H9 (cell line): ENCODE data around the gene CDC37. TPM values are rescaled to one million over a fixed set of nuclear protein-coding genes. Genes with fewer than 3 reads are reported as not detected.
A peak's percentile ranks its signal among the peaks of the same experiment; 100 is the strongest.

Experiments
- DNase-seq: peaks from one replicate; pipeline ENCODE4 v3.0.0-alpha.2; 2017
- H2AFZ ChIP-seq: one replicate; pipeline ENCODE4 v1.6.1; 2013; ENCODE audit warnings: mild to moderate bottlenecking, low read length, control low read depth, moderate library complexity
- H2AK5ac ChIP-seq: 2 replicates; pipeline ENCODE4 v1.6.1; 2013; ENCODE audit warnings: low read length, control low read depth, mixed read lengths; ENCODE audit not compliant: insufficient read length
- H2BK120ac ChIP-seq: one replicate; pipeline ENCODE4 v1.6.1; 2013; ENCODE audit warnings: low read depth, mild to moderate bottlenecking, low read length, control low read depth, inconsistent platforms; ENCODE audit not compliant: poor library complexity, severe bottlenecking
- H2BK12ac ChIP-seq: 2 replicates; pipeline ENCODE4 v1.6.1; 2013; ENCODE audit warnings: low read length, control low read depth, mixed read lengths, low read depth; ENCODE audit not compliant: insufficient read length
- H2BK15ac ChIP-seq: 2 replicates; pipeline ENCODE4 v1.6.1; 2013; ENCODE audit warnings: low read depth, low read length, control low read depth
- H2BK20ac ChIP-seq: one replicate; pipeline ENCODE4 v1.6.1; 2013; ENCODE audit warnings: low read depth, mild to moderate bottlenecking, low read length, control low read depth, inconsistent platforms; ENCODE audit not compliant: poor library complexity, severe bottlenecking
- H2BK5ac ChIP-seq: 2 replicates; pipeline ENCODE4 v1.6.1; 2013; ENCODE audit warnings: low read length, control low read depth, mixed read lengths; ENCODE audit not compliant: insufficient read length
- H3K14ac ChIP-seq: 2 replicates; pipeline ENCODE4 v1.6.1; 2013; ENCODE audit warnings: low read length, control low read depth; ENCODE audit not compliant: insufficient read depth
- H3K18ac ChIP-seq: 2 replicates; pipeline ENCODE4 v1.6.1; 2013; ENCODE audit warnings: low read depth, mild to moderate bottlenecking, mixed read lengths, low read length, control low read depth; ENCODE audit not compliant: insufficient read length
- H3K23ac ChIP-seq: 2 replicates; pipeline ENCODE4 v1.6.1; 2013; ENCODE audit warnings: low read length, control low read depth, mixed read lengths, low read depth; ENCODE audit not compliant: insufficient read length
- H3K23me2 ChIP-seq: 2 replicates; pipeline ENCODE4 v1.6.1; 2013; ENCODE audit warnings: low read depth, mild to moderate bottlenecking, mixed read lengths, low read length, control low read depth; ENCODE audit not compliant: insufficient read length, poor library complexity, severe bottlenecking
- H3K27ac ChIP-seq: 2 replicates; pipeline ENCODE4 v1.5.1; 2013; ENCODE audit warnings: low read length, control low read depth, mixed read lengths, low read depth; ENCODE audit not compliant: insufficient read length
- H3K27me3 ChIP-seq: 2 replicates; pipeline ENCODE4 v1.6.1; 2013; ENCODE audit warnings: low read length, control low read depth, inconsistent platforms; ENCODE audit not compliant: insufficient read depth
- H3K4ac ChIP-seq: 2 replicates; pipeline ENCODE4 v1.6.1; 2013; ENCODE audit warnings: low read depth, mild to moderate bottlenecking, control low read depth, inconsistent platforms, low read length, moderate library complexity
- H3K4me1 ChIP-seq: 2 replicates; pipeline ENCODE4 v1.6.1; 2013; ENCODE audit warnings: low read length, control low read depth, inconsistent platforms; ENCODE audit not compliant: insufficient read depth
- H3K4me2 ChIP-seq: 2 replicates; pipeline ENCODE4 v1.6.1; 2013; ENCODE audit warnings: low read length, control low read depth, mixed read lengths; ENCODE audit not compliant: insufficient read length, insufficient read depth
- H3K56ac ChIP-seq: 2 replicates; pipeline ENCODE4 v1.6.1; 2013; ENCODE audit warnings: low read depth, mild to moderate bottlenecking, mixed read lengths, low read length, control low read depth; ENCODE audit not compliant: insufficient read length
- H3K79me1 ChIP-seq: 2 replicates; pipeline ENCODE4 v1.6.1; 2013; ENCODE audit warnings: low read depth, mild to moderate bottlenecking, moderate library complexity, low read length, control low read depth, inconsistent platforms; ENCODE audit not compliant: insufficient read depth, poor library complexity, severe bottlenecking
- H3K79me2 ChIP-seq: 2 replicates; pipeline ENCODE4 v1.6.1; 2013; ENCODE audit warnings: low read length, control low read depth, inconsistent platforms; ENCODE audit not compliant: insufficient read depth
- H3K9ac ChIP-seq: 2 replicates; pipeline ENCODE4 v1.6.1; 2013; ENCODE audit warnings: low read length, control low read depth, mixed read lengths; ENCODE audit not compliant: insufficient read length; ENCODE audit errors: extremely low read depth
- H3K9me3 ChIP-seq: one replicate; pipeline ENCODE4 v1.6.1; 2013; ENCODE audit warnings: low read depth, low read length, inconsistent platforms; ENCODE audit not compliant: control insufficient read depth
- H3T11ph ChIP-seq: one replicate; pipeline ENCODE4 v1.6.1; 2013; ENCODE audit warnings: mild to moderate bottlenecking, low read length, control low read depth, inconsistent platforms
- H4K20me1 ChIP-seq: one replicate; pipeline ENCODE4 v1.6.1; 2013; ENCODE audit not compliant: control insufficient read depth, insufficient read length, insufficient read depth
- H4K5ac ChIP-seq: 2 replicates; pipeline ENCODE4 v1.6.1; 2013; ENCODE audit warnings: low read depth, mild to moderate bottlenecking, mixed read lengths, low read length, control low read depth; ENCODE audit not compliant: insufficient read length
- H4K8ac ChIP-seq: replicated peaks from 2 replicates; pipeline ENCODE4 v1.6.1; 2013; ENCODE audit warnings: low read length, control low read depth, mixed read lengths, low read depth; ENCODE audit not compliant: insufficient read length
- H4K91ac ChIP-seq: 2 replicates; pipeline ENCODE4 v1.6.1; 2013; ENCODE audit warnings: low read depth, mild to moderate bottlenecking, moderate library complexity, mixed read lengths, low read length, control low read depth; ENCODE audit not compliant: insufficient read length
- H3K27ac Mint-ChIP-seq, 3 experiments: 2 replicates in 2 of 3; 3 replicates in 1 of 3; pipeline ENCODE4 v1.8.0; 2020 to 2021; ENCODE audit warnings: mixed read lengths in 3 of 3, mild to moderate bottlenecking in 1 of 3, moderate library complexity in 1 of 3
- H3K27me3 Mint-ChIP-seq: 2 replicates; pipeline ENCODE4 v1.8.0; 2021; ENCODE audit warnings: low read depth, mild to moderate bottlenecking, moderate library complexity, mixed read lengths
- H3K36me3 Mint-ChIP-seq, 3 experiments: 2 replicates in 2 of 3; 3 replicates in 1 of 3; pipeline ENCODE4 v1.8.0; 2020 to 2021; ENCODE audit warnings: low read depth in 3 of 3, mixed read lengths in 3 of 3; ENCODE audit not compliant: insufficient read depth in 1 of 3
- H3K4me1 Mint-ChIP-seq, 2 experiments: 2 replicates each; pipeline ENCODE4 v1.8.0; 2020; ENCODE audit warnings: mixed read lengths in 2 of 2
- H3K4me3 Mint-ChIP-seq, 2 experiments: 2 replicates in 1 of 2; 3 replicates in 1 of 2; pipeline ENCODE4 v1.8.0; 2020 to 2021; ENCODE audit warnings: mild to moderate bottlenecking in 2 of 2, mixed read lengths in 2 of 2, moderate library complexity in 1 of 2
- H3K9me3 Mint-ChIP-seq, 2 experiments: 2 replicates in 1 of 2; 3 replicates in 1 of 2; pipeline ENCODE4 v1.8.0; 2020; ENCODE audit warnings: mild to moderate bottlenecking in 2 of 2, mixed read lengths in 2 of 2, moderate library complexity in 1 of 2
- CTCF ChIP-seq: fragments of 200-600 bp; sonication (generic); conservative IDR thresholded peaks from 3 replicates; pipeline ENCODE4 v1.8.0; 2021; ENCODE audit warnings: antibody characterized with exemption, mild to moderate bottlenecking
- WGBS: extraction: QIAGEN DNeasy Blood & Tissue Kit; methylation state at CpG from one replicate; pipeline ENCODE4 v1.1.7; 2013; ENCODE audit warnings: missing lambda C conversion rate, low lambda C conversion rate, mixed read lengths; ENCODE audit not compliant: insufficient read length; ENCODE audit errors: extremely low coverage; 5-methylcytosine and 5-hydroxymethylcytosine counted together
- total RNA-seq: library from RNA; stranded (reverse); gene quantifications from 2 replicates; pipeline ENCODE4 v1.2.1, GENCODE V29; 2021

The CDC37 gene
- total RNA-seq, 1 experiment from 2014 or later: 155 TPM

DNA sequence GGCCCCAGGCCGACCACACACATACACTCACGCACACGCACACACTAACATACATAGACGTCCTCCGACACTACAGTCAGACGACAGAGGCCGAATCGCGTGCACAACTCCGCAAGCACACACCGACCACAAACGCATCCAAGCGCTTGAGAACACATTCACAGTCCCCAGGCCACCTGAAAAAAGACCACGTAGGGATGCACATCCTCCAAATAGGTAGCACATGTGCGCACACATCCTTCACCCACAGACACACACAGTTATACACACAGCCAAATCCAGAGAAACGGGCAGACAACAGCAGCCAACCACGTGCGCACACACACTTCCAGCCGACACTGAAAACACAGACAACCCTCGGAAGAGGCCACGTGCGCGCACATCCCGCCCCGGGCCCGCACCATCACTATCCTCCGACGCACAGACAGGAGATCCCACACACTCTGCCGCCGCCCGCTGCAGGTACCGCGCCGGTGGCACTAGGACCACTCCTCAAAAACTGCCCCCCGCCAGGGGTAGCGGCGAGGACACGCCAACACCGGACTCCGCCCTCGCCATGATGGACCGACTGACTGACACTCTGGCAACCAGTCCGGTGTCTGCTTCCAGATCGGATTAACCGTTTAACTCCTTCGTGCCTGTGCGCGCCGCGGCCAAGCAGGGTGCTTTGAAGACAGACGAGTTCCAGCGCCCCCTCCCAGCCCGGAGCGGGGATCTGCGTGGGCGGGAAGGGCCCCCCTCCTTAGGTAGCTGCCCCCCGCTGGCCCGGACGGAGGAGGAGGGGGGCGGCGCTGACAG, 16.5 kb upstream of the CDC37 start:
- Histone ChIP-seq H3K4ac (no peak overlapping the region), H3K4me1 (peaks cover 2% of the 10 kb centered on the region; the same call in 1 of the 2 replicates), H2BK20ac (no peak overlapping the region), H2BK12ac (no peak overlapping the region), H4K20me1 (no peaks in the 10 kb centered on the region), H2AFZ (no peak overlapping the region), H3T11ph (no peak overlapping the region), H3K14ac (no peak overlapping the region), H2BK120ac (no peak overlapping the region), H3K9ac (no peak overlapping the region), H3K23ac (no peak overlapping the region), H3K79me2 (no peaks in the 10 kb centered on the region), H3K4me2 (peak overlapping the region; percentile 80), H3K56ac (no peak overlapping the region), H3K9me3 (no peaks in the 10 kb centered on the region), H3K23me2 (peaks cover 19% of the 10 kb centered on the region), H4K5ac (no peak overlapping the region), H2AK5ac (no peak overlapping the region), H3K27me3 (peaks cover 49% of the 10 kb centered on the region), H2BK15ac (no peak overlapping the region), H3K27ac (no peak overlapping the region), H4K8ac (no peak overlapping the region), H4K91ac (no peak overlapping the region), H2BK5ac (no peak overlapping the region), H3K18ac (no peak overlapping the region), H3K79me1 (no peaks in the 10 kb centered on the region)
- Mint-ChIP-seq H3K9me3 (no peaks in the 10 kb centered on the region; a peak in 2 of 5 replicates), H3K27me3 (peaks cover 93% of the 10 kb centered on the region), H3K4me1 (peaks cover 33 to 42% of the 10 kb centered on the region in 2 experiments), H3K27ac (peak overlapping the region in 1 of 3 experiments; percentile 0; a peak in 1 of 7 replicates), H3K4me3 (peak overlapping the region; percentile 68 to 83), H3K36me3 (no peaks in the 10 kb centered on the region)
- WGBS: no CpG with 5 or more reads among the region's 61 CpGs
- no peak for TF ChIP-seq CTCF
- peak; percentile 97 for DNase-seq
